Fibroblast of skin of abdomen (primary cell): ENCODE measurements around the gene CSNK1D.
A peak's percentile ranks its signal among the peaks of the same experiment; 100 is the strongest.

Experiments used
- DNase-seq: peaks from one replicate; pipeline ENCODE4 v3.0.0-alpha.2; 2013

Gene CSNK1D

DNA sequence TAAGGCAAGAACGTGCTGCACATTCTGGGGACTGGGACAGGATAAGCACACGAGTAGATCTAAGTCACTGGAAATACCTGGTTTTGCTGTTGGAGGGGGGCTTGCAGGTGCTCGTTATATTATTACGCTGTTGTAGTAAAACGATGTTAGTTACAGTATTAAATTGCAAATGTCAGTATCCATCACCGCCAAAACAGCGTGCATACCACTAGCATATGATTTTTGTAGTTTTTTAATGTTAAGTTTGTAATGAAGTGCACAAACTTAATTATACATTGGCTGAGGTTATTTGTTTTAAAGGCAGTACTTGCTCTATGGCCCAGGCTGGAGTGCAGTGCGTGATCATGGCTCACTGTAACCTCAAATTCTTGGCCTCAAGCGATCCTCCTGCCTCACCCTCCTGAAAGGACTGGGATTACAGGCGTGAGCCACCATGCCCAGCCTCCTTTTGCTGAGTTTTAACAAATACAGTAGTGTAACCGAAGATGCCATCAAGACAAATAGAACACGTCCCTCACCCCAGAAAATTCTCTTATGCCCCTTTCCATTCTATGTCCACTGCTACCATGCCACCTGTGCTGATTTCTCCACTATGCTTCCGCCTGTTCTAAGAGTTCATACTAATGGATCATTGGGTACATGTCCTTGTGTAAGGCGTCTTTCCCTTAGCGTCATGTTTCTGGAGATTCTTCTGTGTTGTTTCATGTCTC, 20.7 kb upstream of the CSNK1D start:
- DNase-seq: no peak

- peak; percentile 98 for DNase-seq
These were observed 19.0 kb upstream of the CSNK1D start for GRCh38 chr17:82292251-82293154.

GRCh38 chr17:82291582-82292250, 18.2 kb upstream of the CSNK1D start:
- no peak for DNase-seq

- peak; percentile 28 for DNase-seq
These were observed 14.6 kb upstream of the CSNK1D start for GRCh38 chr17:82287868-82288801.

DNA sequence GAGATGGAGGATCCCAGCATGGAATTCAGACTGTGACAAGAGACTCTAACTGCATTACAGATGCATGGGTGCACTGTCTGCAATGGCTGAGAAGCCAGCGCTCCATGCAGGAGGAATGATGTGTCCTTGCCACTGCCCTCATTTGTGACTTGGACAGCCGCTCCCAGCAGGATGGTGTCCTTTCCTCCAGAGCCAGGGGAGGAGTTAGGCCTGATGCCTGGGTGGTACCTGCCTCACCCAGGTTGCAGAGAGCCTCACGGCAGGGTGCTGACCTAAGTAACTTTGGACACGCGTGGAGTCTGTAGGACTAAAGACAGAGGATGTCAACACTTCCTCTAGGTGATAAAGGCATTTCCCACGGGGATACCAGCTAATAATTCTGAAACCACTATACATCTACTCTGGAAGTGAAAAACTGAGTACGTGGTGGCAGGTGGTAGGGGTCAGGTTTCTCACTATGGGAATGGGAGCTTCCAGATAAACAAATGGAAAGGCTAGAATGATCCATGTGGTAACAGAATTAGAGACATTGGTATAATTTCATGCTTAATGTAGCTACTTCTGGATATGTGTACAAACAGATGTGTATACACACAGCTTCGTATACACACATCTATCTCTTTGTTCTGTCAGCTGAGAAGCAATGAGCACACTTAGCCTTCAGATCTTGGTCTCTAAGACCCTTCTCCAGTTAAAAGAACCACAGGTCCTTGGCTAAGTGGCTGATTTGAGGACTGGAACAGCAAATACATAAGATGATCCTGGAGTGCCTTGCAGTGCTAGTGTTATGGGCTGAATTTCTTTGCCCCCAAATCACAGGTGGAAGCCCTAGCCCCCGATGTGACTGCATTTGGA, 13.7 kb upstream of the CSNK1D start:
- DNase-seq: no peak

DNA sequence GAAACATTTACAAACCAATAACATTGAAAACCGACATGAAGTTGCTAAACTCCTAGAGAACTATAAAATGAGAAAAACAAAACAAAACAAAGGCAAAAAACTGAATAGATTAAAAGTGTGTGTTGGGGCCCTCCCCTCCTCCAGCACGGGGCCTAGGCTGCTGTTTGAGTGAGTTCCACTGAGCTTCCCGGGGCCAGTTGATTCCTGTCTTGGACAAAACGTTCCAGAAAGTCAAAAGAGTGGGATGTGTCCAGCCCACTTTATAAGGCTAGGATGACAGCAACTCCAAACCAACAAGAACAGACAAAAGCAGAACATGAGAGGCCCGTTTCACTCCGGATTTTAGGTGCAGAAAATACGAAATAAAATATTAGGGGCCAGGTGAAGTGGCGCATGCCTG, 11.6 kb upstream of the CSNK1D start:
- DNase-seq: no peak

DNA sequence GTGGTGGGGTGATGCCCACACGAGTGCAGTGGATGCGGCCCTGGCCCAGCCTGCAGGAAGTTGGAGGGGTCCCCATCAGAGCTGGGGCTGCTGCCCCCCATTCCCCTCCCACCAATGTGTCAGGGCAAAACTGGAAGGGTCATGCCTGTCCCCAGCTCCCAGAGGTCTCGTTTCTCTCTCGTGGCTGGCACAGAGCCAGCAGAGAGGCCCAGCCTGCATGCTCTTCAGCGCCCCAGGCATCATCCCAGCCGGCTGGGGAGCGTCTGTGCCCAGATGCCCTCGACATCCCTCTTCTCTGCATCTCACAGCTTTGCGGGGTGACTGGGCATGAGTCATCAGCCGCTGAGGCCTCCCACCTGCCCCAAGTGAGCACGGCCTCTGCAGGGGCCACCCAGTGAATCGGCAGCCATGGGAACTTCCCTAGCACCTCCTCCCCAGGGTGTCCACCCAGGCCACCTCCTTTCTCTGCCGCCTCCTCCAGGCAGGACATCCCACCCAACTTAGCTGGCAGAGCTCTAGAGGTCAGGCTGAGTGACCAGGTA, 9.8 kb upstream of the CSNK1D start:
- DNase-seq: peak; percentile 54

- DNase-seq: no peak
These were observed 9.0 kb upstream of the CSNK1D start for GRCh38 chr17:82282239-82283207.

GRCh38 chr17:82281502-82282238, 8.2 kb upstream of the CSNK1D start:
- DNase-seq: no peak

GRCh38 chr17:82281076-82281475, 7.6 kb upstream of the CSNK1D start:
- no peak for DNase-seq

DNA sequence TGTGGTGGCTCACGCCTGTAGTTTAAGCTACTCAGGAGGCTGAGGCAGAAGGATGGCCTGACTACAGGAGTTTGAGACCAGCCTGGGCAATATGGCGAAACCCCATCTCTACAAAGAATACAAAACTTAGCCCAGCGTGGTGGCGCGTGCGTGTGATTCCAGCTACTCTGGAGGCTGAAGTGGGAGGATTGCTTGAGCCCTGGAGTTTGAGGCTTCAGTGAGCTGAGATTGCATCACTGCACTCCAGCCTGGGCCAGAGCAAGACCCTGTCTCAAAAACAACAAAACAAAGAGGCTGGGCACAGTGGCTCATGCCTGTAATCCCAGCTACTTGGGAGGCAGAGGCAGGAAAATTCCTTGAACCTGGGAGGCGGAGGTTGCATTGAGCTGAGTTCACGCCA, 7.0 kb upstream of the CSNK1D start:
- DNase-seq: no peak

GRCh38 chr17:82278786-82279391, 5.4 kb upstream of the CSNK1D start:
- DNase-seq: no peak

DNA sequence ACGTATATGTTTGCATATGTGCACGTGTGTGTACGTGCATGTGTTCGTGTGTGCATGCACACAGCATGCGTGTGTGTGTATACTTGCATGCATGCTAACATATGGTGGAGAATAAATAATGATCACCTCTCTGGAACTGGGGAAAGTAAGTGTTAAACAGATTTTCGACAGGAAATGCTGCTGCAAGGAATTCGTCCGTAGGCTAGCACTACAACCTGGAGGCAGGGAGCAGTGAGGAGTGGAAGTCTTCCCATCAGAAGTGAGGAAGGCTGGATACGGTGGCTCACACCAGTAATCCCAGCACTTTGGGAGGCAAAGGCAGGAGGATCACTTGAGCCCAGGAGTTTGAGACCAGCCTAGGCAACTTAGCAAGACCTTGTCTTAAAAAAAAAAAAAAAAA, 4.8 kb upstream of the CSNK1D start:
- no peak for DNase-seq

DNA sequence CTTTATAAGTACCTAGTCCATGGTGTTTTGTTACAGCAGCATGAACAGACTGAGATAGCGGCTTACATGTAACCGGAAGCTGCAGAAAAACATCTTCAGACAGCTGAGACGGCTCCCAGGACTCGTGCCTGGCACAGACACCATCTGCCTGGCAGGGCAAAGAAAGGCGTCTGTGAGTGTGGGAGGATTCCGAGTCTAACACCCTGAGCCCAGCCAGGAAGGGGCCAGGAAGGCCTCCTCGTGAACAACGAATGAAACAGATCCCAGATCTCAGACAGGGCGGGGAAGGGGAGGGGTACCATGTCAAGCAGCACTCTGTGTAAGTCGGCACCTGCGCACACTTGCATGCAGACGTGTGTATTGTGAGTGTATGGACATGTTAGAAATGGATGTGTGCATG, 4.4 kb upstream of the CSNK1D start:
- no peak for DNase-seq

DNA sequence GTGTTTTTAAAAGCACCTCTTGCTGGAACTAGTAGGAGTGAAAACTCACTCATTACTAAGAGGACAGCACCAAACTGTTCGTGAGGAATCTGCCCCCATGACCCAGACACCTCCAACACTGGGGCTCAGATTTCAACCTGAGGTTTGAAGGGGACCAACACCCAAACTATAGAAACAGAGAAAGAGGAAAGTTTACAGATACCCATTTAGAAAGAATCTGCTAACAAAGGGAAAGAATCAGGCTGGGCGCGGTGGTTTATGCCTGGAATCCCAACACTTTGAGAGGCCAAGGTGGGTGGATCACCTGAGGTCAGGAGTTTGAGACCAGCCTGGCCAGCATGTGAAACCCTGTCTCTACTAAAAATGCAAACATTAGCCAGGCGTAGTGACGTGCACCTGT, 3.4 kb upstream of the CSNK1D start:
- DNase-seq: no peak

GRCh38 chr17:82275326-82275725, 1.8 kb upstream of the CSNK1D start:
- DNase-seq: no peak

- no peak for DNase-seq
These were observed 877 bp upstream of the CSNK1D start for GRCh38 chr17:82274134-82275020.
